HUDEP-2 (cell line): ENCODE measurements around the gene SPNS1.

Experiments
- DNase-seq, 76 experiments: peaks; one replicate each; lab custom pipeline; 2025; ENCODE audit not compliant: unreplicated experiment in 76 of 76; lab: John Stamatoyannopoulos, UW

SPNS1 gene

GRCh38 chr16:29025218-29025617 lies 50.6 kb downstream of the SPNS1 start:
- no peak for DNase-seq

DNA sequence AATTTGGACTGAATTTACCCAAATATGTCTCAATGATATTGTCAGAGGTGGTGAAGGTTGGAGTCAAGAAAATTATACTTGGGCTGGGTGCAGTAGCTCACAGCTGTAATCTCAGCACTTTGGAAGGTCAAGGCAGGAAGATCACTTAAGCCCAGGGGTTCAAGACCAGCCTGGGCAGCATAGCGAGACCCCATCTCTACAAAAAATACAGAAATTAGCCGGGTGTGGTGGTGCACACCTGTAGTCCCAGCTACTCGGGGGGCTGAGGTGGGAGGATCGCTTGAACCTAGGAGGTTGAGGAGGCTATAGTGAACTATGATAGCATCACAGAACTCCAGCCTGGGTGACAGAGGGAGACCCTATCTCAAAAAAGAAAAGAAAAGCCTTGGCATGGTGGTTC lies 51.2 kb downstream of the SPNS1 start:
- no peak for DNase-seq

GRCh38 chr16:29028457-29029167 lies 54.0 kb downstream of the SPNS1 start:
- no peak for DNase-seq

- peak in 53 of 76 experiments; percentile 13 to 80 (median 51) for DNase-seq
Measured at GRCh38 chr16:29029168-29029994, 54.8 kb downstream of the SPNS1 start.

DNA sequence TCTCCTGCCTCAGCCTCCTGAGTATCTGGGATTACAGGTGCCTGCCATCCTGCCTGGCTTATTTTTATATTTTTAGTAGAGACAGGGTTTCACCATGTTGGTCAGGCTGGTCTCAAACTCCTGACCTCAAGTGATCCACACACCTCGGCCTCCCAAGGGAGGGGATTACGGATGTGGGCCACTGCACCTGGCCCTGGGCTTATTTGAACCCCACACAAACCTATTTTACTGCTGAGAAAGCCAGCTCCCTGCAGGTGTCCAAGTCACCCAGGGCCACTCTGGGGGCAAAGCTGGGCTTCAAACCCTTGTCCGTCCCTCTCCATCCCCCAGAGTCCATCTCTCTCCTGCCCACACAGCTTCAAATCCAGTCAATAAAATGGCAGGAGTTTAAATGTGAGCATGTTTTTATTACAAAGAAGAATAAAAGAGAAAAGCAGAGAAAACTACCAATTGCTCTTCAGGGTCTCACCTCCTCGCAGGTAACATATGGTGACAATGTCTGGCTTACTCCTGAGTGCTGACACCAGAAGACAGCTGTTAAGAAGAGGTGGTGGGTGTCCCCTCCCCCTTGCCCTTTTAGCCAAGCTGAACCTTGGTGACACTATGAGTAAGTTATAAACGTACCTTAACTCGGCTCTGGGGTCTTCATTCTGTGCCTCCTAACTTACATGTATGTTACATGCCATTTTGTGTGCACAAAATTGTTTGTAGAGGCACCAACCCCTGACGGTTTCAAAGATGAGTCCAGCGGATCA lies 55.7 kb downstream of the SPNS1 start:
- DNase-seq = no peak
